ENCODE data around the gene MID2. TPM values are rescaled to one million over a fixed set of nuclear protein-coding genes. Genes with fewer than 3 reads are reported as not detected.
"Not testable (repeated sequence)": the region's sequence is repeated elsewhere in the genome, so short reads cannot be mapped to it uniquely, and the experiment has no call there.

The MID2 gene
- total RNA-seq, 1 donor from 2014 or later = 38.1 TPM

DNA sequence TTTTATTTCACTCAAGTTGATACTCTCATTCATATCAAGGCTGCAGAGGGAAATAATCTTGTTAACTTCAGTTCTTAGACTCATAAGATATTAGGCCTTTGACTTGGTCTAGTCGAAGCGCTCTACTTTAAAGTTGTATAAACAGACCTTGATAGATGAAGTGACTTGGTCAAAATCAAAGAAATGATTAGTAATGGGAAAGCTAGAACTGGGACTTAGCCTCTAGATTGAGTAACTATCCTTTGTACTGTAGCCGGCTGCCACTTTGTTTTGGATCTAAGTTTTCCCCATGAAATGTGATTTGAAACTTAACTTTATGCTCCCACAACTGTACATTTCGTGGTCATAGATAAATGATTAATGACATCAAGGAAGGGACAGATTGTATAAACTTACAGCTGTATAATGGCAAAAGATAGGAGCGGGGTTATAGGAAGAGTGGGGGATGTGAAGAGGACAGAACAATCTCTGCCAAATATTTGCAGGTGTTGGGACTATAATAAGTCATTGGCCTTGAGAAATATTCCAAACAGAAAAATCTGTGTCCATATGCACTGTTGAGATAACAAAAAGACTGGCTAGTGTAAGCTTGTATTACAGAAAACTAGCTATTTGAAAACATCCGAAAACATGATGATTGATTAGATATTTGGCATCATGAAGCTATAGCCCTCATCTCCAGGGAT, 17.2 kb downstream of the MID2 start:
- peak; percentile 46 to 75 for DNase-seq (ENCODE audit: low read depth in 2 of 2)

- DNase-seq (ENCODE audit: low read depth in 2 of 2) = peak in 1 of 2 donors; percentile 22
Observed at GRCh38 chrX:107845625-107846024, 20.0 kb downstream of the MID2 start.

DNA sequence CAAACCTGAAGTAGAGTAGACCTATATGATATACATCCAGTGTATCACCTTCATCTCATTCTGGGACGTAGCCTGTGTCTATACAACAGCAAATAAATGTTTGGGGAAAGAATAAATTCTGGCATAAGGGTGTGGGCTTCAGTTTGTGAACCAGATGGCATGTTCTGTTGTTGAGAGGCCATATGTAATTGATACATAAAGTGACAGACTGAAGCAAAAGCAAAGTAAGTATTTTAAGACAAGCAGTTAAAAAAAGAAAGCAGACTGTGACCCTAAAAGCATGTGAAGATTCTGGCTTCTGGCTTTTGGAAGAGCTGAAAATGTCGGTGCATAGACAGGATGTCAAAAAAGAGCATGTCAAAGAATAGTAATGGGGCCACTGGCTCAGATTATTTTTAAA, 22.9 kb downstream of the MID2 start:
- no peak for DNase-seq (ENCODE audit: low read depth in 2 of 2)

- DNase-seq (ENCODE audit: low read depth in 2 of 2) = peak; percentile 66 to 71
Observed at GRCh38 chrX:107849747-107850421, 24.2 kb downstream of the MID2 start.

DNA sequence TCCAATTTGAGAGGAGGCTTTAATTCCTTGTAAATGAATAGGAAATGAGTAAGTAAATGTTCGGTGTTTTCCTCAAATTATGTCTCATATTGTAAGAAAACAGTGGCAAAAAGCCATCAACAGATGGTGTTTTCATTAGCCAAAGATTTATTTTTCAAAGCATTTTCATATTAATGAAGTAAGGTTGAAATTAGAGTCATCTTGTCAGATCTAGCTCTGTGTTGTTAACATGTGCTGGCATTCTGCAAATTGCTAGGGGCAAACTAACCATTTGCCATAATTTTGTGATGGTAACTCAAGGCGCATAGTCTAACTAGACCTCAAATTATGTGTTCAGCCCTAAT, 24.7 kb downstream of the MID2 start:
- DNase-seq (ENCODE audit: low read depth in 2 of 2) = no peak

DNA sequence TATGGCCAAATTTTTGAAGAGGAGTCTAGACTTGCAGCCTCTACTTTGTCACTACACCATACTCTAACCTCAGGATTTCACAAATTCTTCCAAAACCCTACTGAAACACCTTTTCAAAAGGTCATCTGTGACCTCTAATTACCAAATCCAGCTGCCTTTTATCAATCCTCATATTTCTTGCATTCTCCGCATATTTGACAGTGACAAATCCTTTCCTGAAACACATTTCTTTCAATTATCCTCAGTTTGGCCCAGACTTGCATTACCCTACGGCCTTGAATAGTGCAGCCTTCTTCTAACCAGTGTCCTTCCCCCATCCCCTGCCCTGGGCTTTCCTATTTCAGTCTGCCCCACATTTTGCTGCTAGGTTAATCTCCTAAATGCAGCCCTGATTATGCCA, 25.5 kb downstream of the MID2 start:
- DNase-seq (ENCODE audit: low read depth in 2 of 2) = peak in 1 of 2 donors; percentile 51

- not testable (repeated sequence) for DNase-seq (ENCODE audit: low read depth in 2 of 2)
Observed at GRCh38 chrX:107851665-107852064, 26.0 kb downstream of the MID2 start.

- DNase-seq (ENCODE audit: low read depth in 2 of 2) = no peak
Observed at GRCh38 chrX:107856289-107856688, 30.6 kb downstream of the MID2 start.

- DNase-seq (ENCODE audit: low read depth in 2 of 2) = not testable (repeated sequence)
Observed at GRCh38 chrX:107857041-107857440, 31.4 kb downstream of the MID2 start.

- DNase-seq (ENCODE audit: low read depth in 2 of 2) = no peak
Observed at GRCh38 chrX:107857837-107858236, 32.2 kb downstream of the MID2 start.

GRCh38 chrX:107861056-107861455, 35.4 kb downstream of the MID2 start:
- DNase-seq (ENCODE audit: low read depth in 2 of 2) = no peak

DNA sequence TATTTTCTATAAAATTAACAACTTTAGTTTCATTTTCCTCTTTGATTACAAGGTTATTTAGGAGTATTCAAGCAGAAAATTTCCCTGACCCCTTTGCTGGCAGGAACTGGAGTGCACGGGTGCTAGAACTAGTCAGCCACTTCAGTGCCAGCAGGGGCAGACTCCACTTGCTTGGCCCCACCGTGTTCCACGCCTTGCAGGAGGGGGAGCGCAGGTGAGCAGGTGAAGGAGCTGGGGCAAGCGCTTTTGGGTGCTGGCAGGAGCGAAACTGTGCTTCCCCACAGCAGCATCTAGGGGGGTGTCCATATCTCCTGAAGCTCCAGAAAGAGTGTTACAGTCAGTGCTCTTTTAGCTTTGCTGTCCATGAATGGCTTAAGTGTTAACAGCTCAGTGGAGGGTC, 45.5 kb downstream of the MID2 start:
- DNase-seq (ENCODE audit: low read depth in 2 of 2) = no peak

- peak; percentile 10 to 41 for DNase-seq (ENCODE audit: low read depth in 2 of 2)
Observed at GRCh38 chrX:107878106-107878505, 52.4 kb downstream of the MID2 start.

DNA sequence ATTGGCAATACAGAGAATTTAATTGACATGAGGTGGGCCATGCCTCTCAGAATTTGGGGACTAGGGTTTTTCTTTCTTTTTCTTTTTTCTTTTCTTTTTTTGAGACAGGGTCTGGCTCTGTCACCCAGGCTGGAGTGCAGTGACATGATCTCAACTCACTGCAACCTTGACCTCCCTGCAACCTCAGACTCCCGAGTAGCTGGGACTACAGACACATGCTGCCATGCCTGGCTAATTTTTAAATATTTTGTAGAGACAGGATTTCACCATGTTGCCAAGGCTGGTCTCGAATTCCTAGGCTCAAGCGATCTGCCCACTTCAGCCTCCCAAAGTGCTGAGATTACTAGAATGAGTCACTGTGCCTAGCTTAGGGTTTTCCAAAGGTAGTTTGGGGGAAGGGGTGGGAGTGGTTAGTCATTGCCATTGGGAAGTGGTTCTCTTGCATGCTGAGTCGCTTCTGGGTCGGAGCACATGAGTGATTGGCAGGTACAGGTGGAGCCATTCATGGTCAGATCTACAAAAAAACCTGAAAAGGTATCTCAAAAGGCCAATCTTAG, 54.5 kb downstream of the MID2 start:
- DNase-seq (ENCODE audit: low read depth in 2 of 2) = no peak

GRCh38 chrX:107894038-107894437, 68.4 kb downstream of the MID2 start:
- peak; percentile 54 to 58 for DNase-seq (ENCODE audit: low read depth in 2 of 2)

DNA sequence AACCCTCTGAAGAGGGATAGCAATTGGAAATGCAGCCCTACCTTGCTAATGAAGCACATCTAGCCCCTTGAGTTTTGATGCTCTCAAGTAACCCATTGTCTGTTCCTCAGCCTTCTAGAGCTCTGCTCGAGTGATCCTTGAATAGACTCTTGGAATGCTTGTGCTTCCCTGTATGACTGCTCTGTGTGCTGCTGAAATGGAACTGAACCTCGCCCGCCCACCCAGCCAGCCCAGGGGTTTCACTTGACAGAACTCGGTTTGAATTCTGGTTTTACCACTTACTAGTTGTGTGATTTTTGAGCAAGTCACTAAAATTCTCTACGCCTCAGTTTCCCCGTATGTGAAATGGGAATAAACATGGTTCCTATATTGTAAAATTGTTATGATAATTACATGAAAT, 77.1 kb downstream of the MID2 start:
- no peak for DNase-seq (ENCODE audit: low read depth in 2 of 2)

- DNase-seq (ENCODE audit: low read depth in 2 of 2) = no peak
Observed at GRCh38 chrX:107905366-107905765, 79.7 kb downstream of the MID2 start.

GRCh38 chrX:107924136-107924746, 98.6 kb downstream of the MID2 start:
- DNase-seq (ENCODE audit: low read depth in 2 of 2) = no peak

DNA sequence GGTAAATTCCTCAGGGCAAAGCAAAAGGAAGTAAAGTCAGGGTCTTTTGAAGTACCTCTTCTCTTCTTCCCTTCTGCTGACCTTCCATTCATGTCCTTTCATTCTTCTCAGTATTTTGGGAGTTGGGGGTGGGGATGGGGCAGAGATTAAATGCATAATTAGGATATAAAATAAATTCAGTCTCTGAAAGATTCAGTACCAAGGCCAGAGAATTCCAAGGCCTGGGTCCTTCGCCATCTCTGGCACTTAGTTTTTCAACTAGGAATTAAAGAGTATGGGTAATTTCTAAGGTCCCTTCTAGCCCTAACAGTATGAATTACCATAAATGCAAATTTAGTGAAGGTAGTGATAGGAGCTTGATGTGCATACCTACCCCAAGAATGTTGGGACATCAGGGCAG, 108.6 kb downstream of the MID2 start:
- no peak for DNase-seq (ENCODE audit: low read depth in 2 of 2)

DNA sequence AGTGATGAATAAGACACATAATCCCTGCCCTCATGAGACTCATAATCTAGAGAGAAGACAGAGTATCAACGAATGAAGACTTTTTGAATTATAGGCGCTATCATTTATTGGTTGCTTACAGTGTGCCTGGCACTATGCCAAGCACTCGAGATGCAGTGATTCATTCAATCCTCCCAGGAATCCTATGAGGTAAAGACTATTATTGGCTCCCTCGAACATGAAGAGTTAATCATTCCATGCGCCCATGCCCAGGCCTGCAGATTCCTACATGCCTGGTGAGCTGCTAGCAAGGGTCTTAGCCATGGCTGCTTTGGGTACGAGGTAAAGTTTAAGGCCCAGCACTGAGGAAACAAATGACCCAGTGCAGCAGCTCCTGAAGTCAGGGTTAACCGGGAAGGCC, 109.5 kb downstream of the MID2 start:
- peak in 1 of 2 donors; percentile 47 for DNase-seq (ENCODE audit: low read depth in 2 of 2)

GRCh38 chrX:107935664-107936433, 110.2 kb downstream of the MID2 start:
- DNase-seq (ENCODE audit: low read depth in 2 of 2) = peak in 1 of 2 donors; percentile 17

- DNase-seq (ENCODE audit: low read depth in 2 of 2) = no peak
Observed at GRCh38 chrX:107936434-107936730, 110.7 kb downstream of the MID2 start.

Measured in dermis microvascular lymphatic vessel endothelial cell (primary cell).